Activated CD8-positive, alpha-beta memory T cell treated with anti-CD3 and anti-CD28 coated beads, Interleukin-2, amount 10 ng/mL, durations not matched to agents 7 days and 5 days (primary cell): ENCODE results near the gene TMEM150A. TPM values are rescaled to one million over a fixed set of nuclear protein-coding genes. Genes with fewer than 3 reads are reported as not detected.

Experiments
- ATAC-seq: fragments of 150-1000 bp; cut with Tn5 transposase; one replicate; pipeline ENCODE4 v1.10.0; 2021; ENCODE audit warnings: moderate library complexity
- CTCF ChIA-PET: fragments of 350-600 bp; sonication (Branson Sonifier 250); formaldehyde crosslinking; loops from one replicate; lab custom pipeline; 2021; ENCODE audit warnings: antibody characterized with exemption; lab: Charles Lee
- DNase-seq: peaks from one replicate; pipeline ENCODE4 v3.0.0-alpha.2; 2020
- H3K27ac Mint-ChIP-seq: one replicate; pipeline ENCODE4 v1.8.0; 2021; ENCODE audit warnings: mild to moderate bottlenecking, mixed read lengths
- H3K27me3 Mint-ChIP-seq: one replicate; pipeline ENCODE4 v1.8.0; 2021; ENCODE audit warnings: mixed read lengths
- H3K36me3 Mint-ChIP-seq: one replicate; pipeline ENCODE4 v1.8.0; 2021; ENCODE audit warnings: mild to moderate bottlenecking, mixed read lengths
- H3K4me1 Mint-ChIP-seq: one replicate; pipeline ENCODE4 v1.8.0; 2021; ENCODE audit warnings: mixed read lengths
- H3K4me3 Mint-ChIP-seq: one replicate; pipeline ENCODE4 v1.8.0; 2021; ENCODE audit warnings: mild to moderate bottlenecking, moderate library complexity, mixed read lengths
- H3K9me3 Mint-ChIP-seq: one replicate; pipeline ENCODE4 v1.8.0; 2022; ENCODE audit warnings: low read depth, mixed read lengths
- total RNA-seq, 2 experiments: library from RNA; stranded (reverse); gene quantifications; one replicate each; pipeline ENCODE4 v1.2.3, GENCODE V29; 2021

The TMEM150A gene
- total RNA-seq, 2 experiments from 2014 or later = 0.91 to 1.7 TPM

- CTCF ChIA-PET = interaction anchor here (0.7 to 1.7 kb wide), 3 partner anchors 10 to 33 kb away, joined by 3 to 5 read pairs (median 4); partner anchors contain the start of gene RNF181
- peak; percentile 56 for DNase-seq
- Mint-ChIP-seq H3K9me3 (no peaks in the 10 kb centered on the region), H3K4me3 (peak overlapping the region; percentile 89), H3K4me1 (peaks cover 44% of the 10 kb centered on the region), H3K27ac (peak overlapping the region; percentile 93), H3K27me3 (no peaks in the 10 kb centered on the region), H3K36me3 (peaks cover 21% of the 10 kb centered on the region)
- ATAC-seq = peak; percentile 64
These were observed 17.4 kb downstream of the TMEM150A start for GRCh38 chr2:85584857-85585780.

GRCh38 chr2:85584354-85584856 is 18.1 kb downstream of the TMEM150A start, which contains the start of gene VAMP5:
VAMP5 (plus strand) TSS chr2:85584431; CDS start chr2:85584491, 60 bp downstream.
- H3K4me3 Mint-ChIP-seq = peak within 1 kb of the TSS; percentile 89
- DNase-seq (no peak), ATAC-seq (peak; percentile 69)
- CTCF ChIA-PET = interaction anchor here (1.1 to 1.7 kb wide), 4 partner anchors 10 to 52 kb away, joined by 3 to 5 read pairs (median 4); partner anchors contain the start of gene RNF181
- no peaks in the 10 kb centered on the region for H3K9me3 Mint-ChIP-seq
- no peaks in the 10 kb centered on the region for H3K27me3 Mint-ChIP-seq
- peak within 1 kb of the TSS; percentile 93 for H3K27ac Mint-ChIP-seq
- peaks cover 23% of the 10 kb centered on the region for H3K36me3 Mint-ChIP-seq
- H3K4me1 Mint-ChIP-seq = peaks cover 43% of the 10 kb centered on the region

GRCh38 chr2:85583667-85584353 is 18.7 kb downstream of the TMEM150A start:
- Mint-ChIP-seq H3K4me1 (peaks cover 48% of the 10 kb centered on the region), H3K27me3 (no peaks in the 10 kb centered on the region), H3K27ac (peak overlapping the region; percentile 89), H3K36me3 (peaks cover 24% of the 10 kb centered on the region), H3K9me3 (no peaks in the 10 kb centered on the region), H3K4me3 (peak overlapping the region; percentile 89)
- peak; percentile 37 for ATAC-seq
- peak; percentile 69 for DNase-seq
- CTCF ChIA-PET = interaction anchor here (1.0 to 1.7 kb wide), 5 partner anchors 9 to 53 kb away, joined by 3 to 5 read pairs (median 3); no protein-coding TSS in a partner anchor

GRCh38 chr2:85582492-85582891 is 20.0 kb downstream of the TMEM150A start:
- Mint-ChIP-seq H3K4me1 (peaks cover 45% of the 10 kb centered on the region), H3K27me3 (no peaks in the 10 kb centered on the region), H3K36me3 (peaks cover 25% of the 10 kb centered on the region), H3K4me3 (no peak overlapping the region), H3K27ac (peak overlapping the region; percentile 51), H3K9me3 (no peaks in the 10 kb centered on the region)
- DNase-seq (no peak), ATAC-seq (no peak)
- CTCF ChIA-PET = interaction anchor here (1.3 to 1.7 kb wide), 2 partner anchors 8 to 24 kb away, joined by 3 read pairs; no protein-coding TSS in a partner anchor

- Mint-ChIP-seq H3K4me1 (peaks cover 35% of the 10 kb centered on the region), H3K4me3 (no peak overlapping the region), H3K27me3 (no peaks in the 10 kb centered on the region)
These were observed 22.3 kb downstream of the TMEM150A start for GRCh38 chr2:85580206-85580605.

GRCh38 chr2:85579266-85579935 is 23.1 kb downstream of the TMEM150A start:
- H3K27me3 Mint-ChIP-seq = no peaks in the 10 kb centered on the region
- ATAC-seq (no peak), DNase-seq (no peak)
- H3K4me1 Mint-ChIP-seq = peaks cover 30% of the 10 kb centered on the region
- no peaks in the 10 kb centered on the region for H3K9me3 Mint-ChIP-seq
- H3K27ac Mint-ChIP-seq = no peak overlapping the region
- H3K4me3 Mint-ChIP-seq = peak overlapping the region; percentile 98
- CTCF ChIA-PET = interaction anchor here (0.6 to 1.1 kb wide), 2 partner anchors 27 to 205 kb away, joined by 3 read pairs; no protein-coding TSS in a partner anchor
- peaks cover 25% of the 10 kb centered on the region for H3K36me3 Mint-ChIP-seq

More at GRCh38 chr2:85580206-85580605, 22.3 kb downstream of the TMEM150A start:
- CTCF ChIA-PET = interaction anchor here (1.1 kb wide), 1 partner anchor 28 kb away, joined by 3 read pairs; no protein-coding TSS in a partner anchor
- Mint-ChIP-seq H3K9me3 (no peaks in the 10 kb centered on the region), H3K36me3 (peaks cover 25% of the 10 kb centered on the region), H3K27ac (no peak overlapping the region)
- DNase-seq (no peak), ATAC-seq (no peak)

- Mint-ChIP-seq H3K27me3 (no peaks in the 10 kb centered on the region), H3K36me3 (peaks cover 21% of the 10 kb centered on the region), H3K4me1 (peaks cover 25% of the 10 kb centered on the region), H3K27ac (peak overlapping the region; percentile 85), H3K9me3 (no peaks in the 10 kb centered on the region), H3K4me3 (peak overlapping the region; percentile 98)
- ATAC-seq (peak; percentile 25), DNase-seq (peak; percentile 49)
- CTCF ChIA-PET = interaction anchor here (0.6 to 1.2 kb wide), 4 partner anchors 13 to 204 kb away, joined by 3 read pairs; partner anchors contain the start of gene GGCX
These were observed 24.0 kb downstream of the TMEM150A start for GRCh38 chr2:85578243-85579180.

GRCh38 chr2:85577386-85578242 is 24.9 kb downstream of the TMEM150A start, which contains the start of gene VAMP8:
VAMP8 (plus strand) TSS chr2:85577586; CDS start chr2:85577647, 61 bp downstream.
- Mint-ChIP-seq H3K4me1 (peaks cover 21% of the 10 kb centered on the region), H3K36me3 (peaks cover 17% of the 10 kb centered on the region), H3K27ac (peak within 1 kb of the TSS; percentile 85), H3K4me3 (peak within 1 kb of the TSS; percentile 98), H3K27me3 (peaks cover 2% of the 10 kb centered on the region), H3K9me3 (no peaks in the 10 kb centered on the region)
- CTCF ChIA-PET = interaction anchor here (0.7 to 1.2 kb wide), 6 partner anchors 13 to 927 kb away, joined by 3 to 4 read pairs (median 3); partner anchors contain the start of gene GGCX
- DNase-seq = peak; percentile 78
- peak; percentile 90 for ATAC-seq

- ATAC-seq (no peak), DNase-seq (no peak)
- Mint-ChIP-seq H3K9me3 (no peaks in the 10 kb centered on the region), H3K4me1 (peaks cover 21% of the 10 kb centered on the region), H3K27ac (peak overlapping the region; percentile 85), H3K36me3 (peaks cover 14% of the 10 kb centered on the region), H3K4me3 (peak overlapping the region; percentile 98), H3K27me3 (peaks cover 5% of the 10 kb centered on the region)
- CTCF ChIA-PET = interaction anchor here (0.7 to 1.2 kb wide), 4 partner anchors 23 to 926 kb away, joined by 3 to 4 read pairs (median 4); no protein-coding TSS in a partner anchor
These were observed 25.5 kb downstream of the TMEM150A start for GRCh38 chr2:85577063-85577385.

- ATAC-seq = no peak
These were observed 26.8 kb downstream of the TMEM150A start for GRCh38 chr2:85575739-85576138.

More at GRCh38 chr2:85575739-85576138, 26.8 kb downstream of the TMEM150A start:
- peaks cover 21% of the 10 kb centered on the region for H3K4me1 Mint-ChIP-seq
- peaks cover 7% of the 10 kb centered on the region for H3K36me3 Mint-ChIP-seq
- H3K9me3 Mint-ChIP-seq = no peaks in the 10 kb centered on the region
- H3K27ac Mint-ChIP-seq = no peak overlapping the region
- DNase-seq = no peak
- CTCF ChIA-PET = interaction anchor here (0.7 to 1.0 kb wide), 3 partner anchors 19 to 190 kb away, joined by 3 to 4 read pairs (median 3); no protein-coding TSS in a partner anchor
- H3K27me3 Mint-ChIP-seq = peaks cover 11% of the 10 kb centered on the region
- no peak overlapping the region for H3K4me3 Mint-ChIP-seq
